HL-60 (cell line): Measurements from ENCODE around the gene MAPK11.
A peak's percentile ranks its signal among the peaks of the same experiment; 100 is the strongest.

Experiments used
- DNase-seq, 2 experiments: peaks; one replicate each; pipeline ENCODE4 v3.0.0-alpha.2; 2010 to 2020; ENCODE audit warnings: low read depth in 1 of 2, low spot score in 1 of 2
- H3K27ac ChIP-seq: fragments of 250-450 bp; sonication (Bioruptor Pico); replicated peaks from 2 replicates; pipeline ENCODE4 v1.5.1; 2020; ENCODE audit warnings: mild to moderate bottlenecking, moderate library complexity
- H3K27me3 ChIP-seq: fragments of 250-450 bp; sonication (Bioruptor Pico); 2 replicates; pipeline ENCODE4 v1.5.1; 2021; ENCODE audit warnings: mild to moderate bottlenecking, moderate library complexity; ENCODE audit not compliant: insufficient read depth, poor library complexity, severe bottlenecking
- H3K4me3 ChIP-seq: replicated peaks from 2 replicates; pipeline ENCODE4 v1.5.1; 2011; ENCODE audit warnings: mild to moderate bottlenecking, control low read depth, low read length; ENCODE audit not compliant: insufficient read depth
- GABPA ChIP-seq: IDR thresholded peaks from 2 replicates; pipeline ENCODE4 v1.6.1; 2012; ENCODE audit warnings: low read depth
- POLR2AphosphoS5 ChIP-seq: IDR thresholded peaks from 2 replicates; pipeline ENCODE4 v1.6.1; 2012; ENCODE audit warnings: low read depth
- SPI1 ChIP-seq: IDR thresholded peaks from 2 replicates; pipeline ENCODE4 v1.6.1; 2012; ENCODE audit warnings: low read depth, mild to moderate bottlenecking, borderline replicate concordance
- TF ChIP-seq, protein P1 (sequence below): IDR thresholded peaks from one replicate; pipeline ENCODE4 v1.5.1; 2011; ENCODE audit warnings: low read length, control low read depth, inconsistent platforms; ENCODE audit not compliant: insufficient read depth
- TF ChIP-seq, protein P2 (sequence below): IDR thresholded peaks from 2 replicates; pipeline ENCODE4 v1.6.1; 2012; ENCODE audit warnings: low read depth; ENCODE audit not compliant: insufficient replicate concordance

MAPK11 gene

DNA sequence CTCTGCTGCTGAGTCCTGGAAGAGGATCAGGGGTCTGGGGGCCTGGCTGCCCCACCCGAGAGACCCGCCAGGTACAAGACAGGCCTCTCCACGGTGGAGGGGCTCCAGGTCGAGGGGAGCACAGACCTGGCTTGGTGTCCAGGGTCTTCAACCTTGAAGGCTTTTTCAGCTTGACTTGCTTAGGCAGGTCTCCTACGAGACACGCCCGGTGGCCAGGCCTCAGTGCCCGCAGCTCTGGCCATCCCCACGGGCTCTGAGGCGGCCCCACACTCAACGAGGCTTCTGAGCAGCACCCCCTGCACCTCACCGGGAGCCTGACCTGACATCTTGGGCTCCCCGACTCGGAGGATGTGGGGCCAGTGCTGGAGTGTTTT, 43.9 kb upstream of the MAPK11 start:
- DNase-seq = no peak
- Histone ChIP-seq H3K27ac (peak overlapping the region; percentile 17; the same call in 1 of the 2 replicates), H3K27me3 (no peaks in the 10 kb centered on the region), H3K4me3 (peak overlapping the region; percentile 27)
- TF ChIP-seq SPI1 = no peak
- TF ChIP-seq, protein P1, sequence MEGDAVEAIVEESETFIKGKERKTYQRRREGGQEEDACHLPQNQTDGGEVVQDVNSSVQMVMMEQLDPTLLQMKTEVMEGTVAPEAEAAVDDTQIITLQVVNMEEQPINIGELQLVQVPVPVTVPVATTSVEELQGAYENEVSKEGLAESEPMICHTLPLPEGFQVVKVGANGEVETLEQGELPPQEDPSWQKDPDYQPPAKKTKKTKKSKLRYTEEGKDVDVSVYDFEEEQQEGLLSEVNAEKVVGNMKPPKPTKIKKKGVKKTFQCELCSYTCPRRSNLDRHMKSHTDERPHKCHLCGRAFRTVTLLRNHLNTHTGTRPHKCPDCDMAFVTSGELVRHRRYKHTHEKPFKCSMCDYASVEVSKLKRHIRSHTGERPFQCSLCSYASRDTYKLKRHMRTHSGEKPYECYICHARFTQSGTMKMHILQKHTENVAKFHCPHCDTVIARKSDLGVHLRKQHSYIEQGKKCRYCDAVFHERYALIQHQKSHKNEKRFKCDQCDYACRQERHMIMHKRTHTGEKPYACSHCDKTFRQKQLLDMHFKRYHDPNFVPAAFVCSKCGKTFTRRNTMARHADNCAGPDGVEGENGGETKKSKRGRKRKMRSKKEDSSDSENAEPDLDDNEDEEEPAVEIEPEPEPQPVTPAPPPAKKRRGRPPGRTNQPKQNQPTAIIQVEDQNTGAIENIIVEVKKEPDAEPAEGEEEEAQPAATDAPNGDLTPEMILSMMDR = no peak
- TF ChIP-seq, protein P2, sequence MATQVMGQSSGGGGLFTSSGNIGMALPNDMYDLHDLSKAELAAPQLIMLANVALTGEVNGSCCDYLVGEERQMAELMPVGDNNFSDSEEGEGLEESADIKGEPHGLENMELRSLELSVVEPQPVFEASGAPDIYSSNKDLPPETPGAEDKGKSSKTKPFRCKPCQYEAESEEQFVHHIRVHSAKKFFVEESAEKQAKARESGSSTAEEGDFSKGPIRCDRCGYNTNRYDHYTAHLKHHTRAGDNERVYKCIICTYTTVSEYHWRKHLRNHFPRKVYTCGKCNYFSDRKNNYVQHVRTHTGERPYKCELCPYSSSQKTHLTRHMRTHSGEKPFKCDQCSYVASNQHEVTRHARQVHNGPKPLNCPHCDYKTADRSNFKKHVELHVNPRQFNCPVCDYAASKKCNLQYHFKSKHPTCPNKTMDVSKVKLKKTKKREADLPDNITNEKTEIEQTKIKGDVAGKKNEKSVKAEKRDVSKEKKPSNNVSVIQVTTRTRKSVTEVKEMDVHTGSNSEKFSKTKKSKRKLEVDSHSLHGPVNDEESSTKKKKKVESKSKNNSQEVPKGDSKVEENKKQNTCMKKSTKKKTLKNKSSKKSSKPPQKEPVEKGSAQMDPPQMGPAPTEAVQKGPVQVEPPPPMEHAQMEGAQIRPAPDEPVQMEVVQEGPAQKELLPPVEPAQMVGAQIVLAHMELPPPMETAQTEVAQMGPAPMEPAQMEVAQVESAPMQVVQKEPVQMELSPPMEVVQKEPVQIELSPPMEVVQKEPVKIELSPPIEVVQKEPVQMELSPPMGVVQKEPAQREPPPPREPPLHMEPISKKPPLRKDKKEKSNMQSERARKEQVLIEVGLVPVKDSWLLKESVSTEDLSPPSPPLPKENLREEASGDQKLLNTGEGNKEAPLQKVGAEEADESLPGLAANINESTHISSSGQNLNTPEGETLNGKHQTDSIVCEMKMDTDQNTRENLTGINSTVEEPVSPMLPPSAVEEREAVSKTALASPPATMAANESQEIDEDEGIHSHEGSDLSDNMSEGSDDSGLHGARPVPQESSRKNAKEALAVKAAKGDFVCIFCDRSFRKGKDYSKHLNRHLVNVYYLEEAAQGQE = no peak
- TF ChIP-seq GABPA = no peak
- no peak for TF ChIP-seq POLR2AphosphoS5

DNA sequence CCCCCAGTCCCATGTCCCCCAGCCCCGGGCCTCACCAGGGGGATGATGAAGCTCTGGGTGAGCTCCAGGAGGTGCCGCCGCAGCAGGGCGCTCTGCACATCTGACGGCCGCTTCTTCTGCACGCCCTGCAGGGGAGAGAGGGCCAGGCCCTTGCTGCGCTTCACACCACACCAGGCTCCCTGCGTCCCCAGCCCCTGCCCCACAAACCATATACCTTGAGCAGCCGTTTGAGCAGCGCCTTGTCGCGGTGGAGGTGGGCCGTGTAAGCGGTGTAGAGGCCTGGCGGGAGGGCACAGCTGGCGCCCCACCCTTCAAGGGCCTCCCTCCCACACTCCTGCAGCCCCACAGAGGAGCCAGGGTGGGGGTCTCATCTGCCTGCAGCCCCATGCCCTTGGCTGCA, 43.4 kb upstream of the MAPK11 start:
- H3K4me3 ChIP-seq = peak overlapping the region; percentile 27; the same call in 1 of the 2 replicates
- no peak overlapping the region for H3K27ac ChIP-seq
- TF ChIP-seq POLR2AphosphoS5 = no peak
- TF ChIP-seq, protein P2 = no peak
- TF ChIP-seq, protein P1 = no peak
- TF ChIP-seq GABPA = no peak
- no peak for DNase-seq
- no peaks in the 10 kb centered on the region for H3K27me3 ChIP-seq

DNA sequence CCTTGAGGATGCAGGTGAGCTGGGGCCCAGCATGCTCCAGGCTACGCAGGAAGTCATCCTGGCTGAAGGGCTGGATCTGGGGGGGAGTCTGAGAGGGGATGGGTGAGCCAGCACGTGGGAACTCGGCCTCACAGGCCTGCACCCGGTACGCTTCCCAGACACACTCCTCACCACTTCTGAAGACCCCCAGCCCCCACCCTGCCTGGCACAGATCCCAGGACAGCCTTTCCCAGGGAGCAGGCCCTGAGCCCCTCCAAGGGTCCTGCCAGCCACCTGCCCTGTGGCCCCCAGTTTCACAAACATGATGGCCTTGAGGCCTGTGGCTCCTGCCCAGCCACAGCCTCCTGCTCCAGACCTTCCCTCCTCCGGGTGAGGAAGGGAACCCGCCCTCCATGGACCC, 42.8 kb upstream of the MAPK11 start:
- H3K27me3 ChIP-seq = no peaks in the 10 kb centered on the region
- H3K27ac ChIP-seq = no peak overlapping the region
- no peak overlapping the region for H3K4me3 ChIP-seq
- DNase-seq = no peak
- TF ChIP-seq POLR2AphosphoS5 (no peak), SPI1 (no peak), GABPA (no peak)
- TF ChIP-seq, protein P1 = no peak
- TF ChIP-seq, protein P2 = no peak
